CD4-positive, alpha-beta T cell (primary cell): ENCODE measurements around the gene AKAP9. TPM values are rescaled to one million over a fixed set of nuclear protein-coding genes. Genes with fewer than 3 reads are reported as not detected.
"Not testable (repeated sequence)": the region's sequence is repeated elsewhere in the genome, so short reads cannot be mapped to it uniquely, and the experiment has no call there.

ENCODE experiments used
- ATAC-seq: fragments of 200-7000 bp; cut with Tn5 transposase; one replicate; pipeline ENCODE4 v1.10.0; 2022; ENCODE audit warnings: mild to moderate bottlenecking; ENCODE audit not compliant: poor library complexity
- CTCF ChIA-PET: fragments of 350-600 bp; sonication (Branson Sonifier 250); formaldehyde crosslinking; loops from one replicate; lab custom pipeline; 2021; ENCODE audit warnings: antibody characterized with exemption, inconsistent platforms; lab: Charles Lee
- POLR2A ChIA-PET: fragments of 350-600 bp; sonication (Branson Sonifier 250); formaldehyde crosslinking; loops from one replicate; lab custom pipeline; 2021; ENCODE audit warnings: antibody characterized with exemption, inconsistent platforms; lab: Charles Lee
- DNase-seq, 14 experiments: peaks; one replicate each; pipeline ENCODE4 v3.0.0-alpha.2; 2013 to 2020; ENCODE audit warnings: mixed read lengths in 2 of 14
- H3K27ac ChIP-seq, 2 donors: one replicate each; pipeline versions ENCODE4 v1.5.1 to v1.7.0; 2013; ENCODE audit warnings: low read length in 2 of 2, low read depth in 1 of 2, mild to moderate bottlenecking in 1 of 2
- H3K27me3 ChIP-seq, 2 experiments: 1 replicate in 1 of 2; 2 replicates in 1 of 2; pipeline versions ENCODE4 v1.6.1 to v1.7.0; 2013; ENCODE audit warnings: low read length in 2 of 2, control low read depth in 1 of 2, mild to moderate bottlenecking in 1 of 2, moderate library complexity in 1 of 2; ENCODE audit not compliant: insufficient read depth in 2 of 2, control insufficient read depth in 1 of 2
- H3K36me3 ChIP-seq: one replicate; pipeline ENCODE4 v1.6.1; 2013; ENCODE audit warnings: low read length, control low read depth; ENCODE audit not compliant: insufficient read depth
- H3K4me1 ChIP-seq: one replicate; pipeline ENCODE4 v1.6.1; 2013; ENCODE audit warnings: low read length, control low read depth; ENCODE audit not compliant: insufficient read depth
- H3K4me3 ChIP-seq: one replicate; pipeline ENCODE4 v1.5.1; 2013; ENCODE audit warnings: mild to moderate bottlenecking, low read length, moderate library complexity
- H3K9me3 ChIP-seq, 2 experiments: 1 replicate in 1 of 2; 2 replicates in 1 of 2; pipeline versions ENCODE4 v1.6.1 to v1.7.0; 2013; ENCODE audit warnings: low read length in 2 of 2, mild to moderate bottlenecking in 2 of 2, control low read depth in 1 of 2, moderate library complexity in 1 of 2; ENCODE audit not compliant: control insufficient read depth in 1 of 2, insufficient read depth in 1 of 2
- H3K27ac Mint-ChIP-seq: one replicate; pipeline ENCODE4 v1.8.0; 2020; ENCODE audit warnings: mixed read lengths
- H3K27me3 Mint-ChIP-seq: one replicate; pipeline ENCODE4 v1.8.0; 2021; ENCODE audit warnings: mixed read lengths
- H3K36me3 Mint-ChIP-seq: one replicate; pipeline ENCODE4 v1.8.0; 2021; ENCODE audit warnings: low read depth, mixed read lengths
- H3K4me1 Mint-ChIP-seq: one replicate; pipeline ENCODE4 v1.8.0; 2021; ENCODE audit warnings: low read depth, mixed read lengths
- H3K4me3 Mint-ChIP-seq: one replicate; pipeline ENCODE4 v1.8.0; 2020; ENCODE audit warnings: mild to moderate bottlenecking, mixed read lengths
- H3K9me3 Mint-ChIP-seq: one replicate; pipeline ENCODE4 v1.8.0; 2020; ENCODE audit warnings: mixed read lengths
- intact Hi-C, 2 experiments: fragments of 100-400 bp; cut with DNase I in 1 of 2; cut with micrococcal nuclease in 1 of 2; formaldehyde crosslinking; loops; one replicate each; pipeline versions ENCODE4 v1.15.1 to v1.9.0; 2023 to 2025; cut with DNase I, micrococcal nuclease
- total RNA-seq, 174 experiments: library from RNA in 2 of 174; stranded (reverse) in 2 of 174; gene quantifications; one replicate each; pipeline ENCODE4 v1.2.3 and lab custom pipeline; 2021 to 2026
- TF ChIP-seq, protein P1 (sequence below): fragments of 200-600 bp; IDR thresholded peaks from one replicate; pipeline ENCODE4 v1.8.0; 2022; ENCODE audit warnings: antibody characterized with exemption, mild to moderate bottlenecking

Gene AKAP9
- total RNA-seq, 2 experiments from 2014 or later: 62.5 to 64.8 TPM

- H3K4me1 Mint-ChIP-seq: no peaks in the 10 kb centered on the region
- intact Hi-C loops: no loop called here
- H3K4me3 Mint-ChIP-seq: no peak overlapping the region
- no peaks in the 10 kb centered on the region for H3K9me3 Mint-ChIP-seq
- ChIA-PET POLR2A (no interaction called here), CTCF (no interaction called here)
- no peaks in the 10 kb centered on the region for H3K27me3 ChIP-seq
- H3K27ac ChIP-seq: no peak overlapping the region
- no peaks in the 10 kb centered on the region for H3K36me3 ChIP-seq
- no peak overlapping the region for H3K4me3 ChIP-seq
- no peak overlapping the region for H3K27ac Mint-ChIP-seq
- H3K27me3 Mint-ChIP-seq: no peaks in the 10 kb centered on the region
- no peak for ATAC-seq
- TF ChIP-seq, protein P1, sequence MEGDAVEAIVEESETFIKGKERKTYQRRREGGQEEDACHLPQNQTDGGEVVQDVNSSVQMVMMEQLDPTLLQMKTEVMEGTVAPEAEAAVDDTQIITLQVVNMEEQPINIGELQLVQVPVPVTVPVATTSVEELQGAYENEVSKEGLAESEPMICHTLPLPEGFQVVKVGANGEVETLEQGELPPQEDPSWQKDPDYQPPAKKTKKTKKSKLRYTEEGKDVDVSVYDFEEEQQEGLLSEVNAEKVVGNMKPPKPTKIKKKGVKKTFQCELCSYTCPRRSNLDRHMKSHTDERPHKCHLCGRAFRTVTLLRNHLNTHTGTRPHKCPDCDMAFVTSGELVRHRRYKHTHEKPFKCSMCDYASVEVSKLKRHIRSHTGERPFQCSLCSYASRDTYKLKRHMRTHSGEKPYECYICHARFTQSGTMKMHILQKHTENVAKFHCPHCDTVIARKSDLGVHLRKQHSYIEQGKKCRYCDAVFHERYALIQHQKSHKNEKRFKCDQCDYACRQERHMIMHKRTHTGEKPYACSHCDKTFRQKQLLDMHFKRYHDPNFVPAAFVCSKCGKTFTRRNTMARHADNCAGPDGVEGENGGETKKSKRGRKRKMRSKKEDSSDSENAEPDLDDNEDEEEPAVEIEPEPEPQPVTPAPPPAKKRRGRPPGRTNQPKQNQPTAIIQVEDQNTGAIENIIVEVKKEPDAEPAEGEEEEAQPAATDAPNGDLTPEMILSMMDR: no peak
- H3K36me3 Mint-ChIP-seq: no peaks in the 10 kb centered on the region
- DNase-seq: no peak
- peaks cover 0 to 4% of the 10 kb centered on the region in 2 experiments for H3K9me3 ChIP-seq
- no peaks in the 10 kb centered on the region for H3K4me1 ChIP-seq
These were observed 200.5 kb downstream of the AKAP9 start for GRCh38 chr7:92141161-92141560.

GRCh38 chr7:92142791-92143190 is 202.1 kb downstream of the AKAP9 start:
- H3K27ac ChIP-seq, H3K9me3 Mint-ChIP-seq, H3K27ac Mint-ChIP-seq, H3K9me3 ChIP-seq, H3K4me1 Mint-ChIP-seq, H3K36me3 ChIP-seq, H3K4me3 ChIP-seq, H3K36me3 Mint-ChIP-seq, H3K4me3 Mint-ChIP-seq, CTCF ChIA-PET, H3K27me3 ChIP-seq, H3K27me3 Mint-ChIP-seq, intact Hi-C loops, DNase-seq, H3K4me1 ChIP-seq, ATAC-seq: not testable (repeated sequence)
- POLR2A ChIA-PET: interaction anchor here (0.5 kb wide), 1 partner anchor 10 kb away, joined by 3 read pairs; no protein-coding TSS in a partner anchor

DNA sequence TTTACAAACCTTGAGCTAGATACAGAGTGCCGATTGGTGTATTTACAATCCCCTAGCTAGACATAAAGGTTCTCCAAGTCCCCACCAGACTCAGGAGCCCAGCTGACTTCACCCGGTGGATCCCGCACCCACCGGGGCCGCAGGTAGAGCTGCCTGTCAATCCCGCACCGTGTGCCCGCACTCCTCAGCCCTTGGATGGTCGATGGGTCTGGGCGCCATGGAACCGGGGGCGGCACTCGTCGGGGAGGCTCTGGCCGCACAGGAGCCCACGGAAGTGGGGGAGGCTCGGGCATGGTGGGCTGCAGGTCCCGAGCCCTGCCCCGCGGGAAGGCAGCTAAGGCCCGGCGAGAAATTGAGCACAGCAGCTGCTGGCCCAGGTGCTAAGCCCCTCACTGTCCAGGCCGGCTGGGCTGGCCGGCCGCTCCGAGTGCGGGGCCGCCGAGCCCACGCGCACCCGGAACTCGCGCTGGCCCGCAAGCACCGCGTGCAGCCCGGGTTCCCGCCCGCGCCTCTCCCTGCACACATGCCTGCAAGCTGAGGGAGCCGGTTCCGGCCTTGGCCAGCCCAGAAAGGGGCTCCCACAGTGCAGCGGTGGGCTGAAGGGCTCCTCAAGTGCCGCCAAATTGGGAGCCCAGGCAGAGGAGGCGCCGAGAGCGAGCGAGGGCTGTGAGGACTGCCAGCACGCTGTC is 202.7 kb downstream of the AKAP9 start:
- DNase-seq, H3K4me1 Mint-ChIP-seq, H3K4me1 ChIP-seq, H3K9me3 Mint-ChIP-seq, H3K27me3 ChIP-seq, H3K36me3 ChIP-seq, H3K4me3 ChIP-seq, H3K27ac ChIP-seq, ATAC-seq, H3K4me3 Mint-ChIP-seq, intact Hi-C loops, H3K27me3 Mint-ChIP-seq, H3K9me3 ChIP-seq, H3K27ac Mint-ChIP-seq, CTCF ChIA-PET, H3K36me3 Mint-ChIP-seq: not testable (repeated sequence)
- POLR2A ChIA-PET: interaction anchor here (1.9 kb wide), 1 partner anchor 9 kb away, joined by 4 read pairs; the partner anchor contains the start of gene CYP51A1

- POLR2A ChIA-PET: no interaction called here
These were observed 209.1 kb downstream of the AKAP9 start for GRCh38 chr7:92149736-92150239.

More at GRCh38 chr7:92149736-92150239, 209.1 kb downstream of the AKAP9 start:
- Histone ChIP-seq H3K9me3 (no peaks in the 10 kb centered on the region), H3K36me3 (no peaks in the 10 kb centered on the region), H3K4me1 (no peaks in the 10 kb centered on the region), H3K4me3 (no peak overlapping the region), H3K27me3 (no peaks in the 10 kb centered on the region), H3K27ac (no peak overlapping the region)
- no peak for DNase-seq
- H3K4me1 Mint-ChIP-seq: no peaks in the 10 kb centered on the region
- no peaks in the 10 kb centered on the region for H3K36me3 Mint-ChIP-seq
- no peaks in the 10 kb centered on the region for H3K27me3 Mint-ChIP-seq
- TF ChIP-seq, protein P1: no peak
- H3K9me3 Mint-ChIP-seq: no peaks in the 10 kb centered on the region
- CTCF ChIA-PET: no interaction called here
- intact Hi-C loops: no loop called here
- no peak for ATAC-seq
- H3K4me3 Mint-ChIP-seq: no peak overlapping the region
- H3K27ac Mint-ChIP-seq: no peak overlapping the region
